ENCODE measurements around the gene RFTN2.
"Not testable (repeated sequence)": the region's sequence is repeated elsewhere in the genome, so short reads cannot be mapped to it uniquely, and the experiment has no call there.

DNA sequence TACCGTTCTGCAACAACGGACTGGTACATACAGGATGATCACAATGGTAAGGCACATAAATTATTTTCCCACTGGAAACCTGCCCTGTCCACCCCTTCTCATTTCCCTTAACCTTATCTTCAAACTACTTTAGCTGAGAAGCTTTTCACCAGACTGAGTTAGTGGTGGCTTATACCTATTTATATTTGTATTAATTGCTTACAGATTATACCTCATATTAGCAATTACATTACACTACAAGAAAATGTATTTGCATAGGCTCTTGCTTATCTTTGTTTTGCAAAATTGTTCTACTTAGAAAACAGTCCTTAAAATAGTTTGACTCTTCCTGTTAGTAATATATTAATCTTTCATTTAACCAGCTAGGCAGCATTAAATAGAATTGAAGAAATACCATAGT lies 124.1 kb downstream of the RFTN2 start:
- not testable (repeated sequence) for TF ChIP-seq CTCF (conservative IDR thresholded peaks at IDR 0.05 in 1 of 2, IDR thresholded peaks at IDR 0.05 in 1 of 2; ENCODE audit: extremely low read depth in 1 of 2, insufficient read depth in 1 of 2, low read depth in 1 of 2, low read length in 2 of 2); EZH2 (IDR thresholded peaks at IDR 0.05; ENCODE audit: borderline replicate concordance, low read length)
